Measurements from ENCODE around the gene NUMBL.

Gene NUMBL

GRCh38 chr19:40704491-40705361, 14.3 kb upstream of the NUMBL start:
- no peaks in the 10 kb centered on the region for H3F3A ChIP-seq (ENCODE audit: insufficient read depth)
- no peak overlapping the region for H3K4me2 ChIP-seq (ENCODE audit: low read depth, low read length, poor library complexity, severe bottlenecking)
- H2AFZ ChIP-seq (ENCODE audit: low read depth, low read length, severe bottlenecking): no peak overlapping the region
- no peak overlapping the region for H3K9ac ChIP-seq (ENCODE audit: low read length)
- H3K79me2 ChIP-seq (ENCODE audit: insufficient read depth, low read length): no peaks in the 10 kb centered on the region
- no peaks in the 10 kb centered on the region; the same call in 1 of the 2 replicates for H3K36me3 ChIP-seq (ENCODE audit: low read length)
- H3K4me3 ChIP-seq (ENCODE audit: insufficient read depth, low read length, poor library complexity, severe bottlenecking): no peak overlapping the region
- no peaks in the 10 kb centered on the region for H4K20me1 ChIP-seq (ENCODE audit: low read depth, low read length)
- no peak overlapping the region for H3K27ac ChIP-seq (ENCODE audit: low read depth, low read length)
- no peaks in the 10 kb centered on the region for H3K27me3 ChIP-seq (ENCODE audit: low read length)
- no peaks in the 10 kb centered on the region for H3K9me3 ChIP-seq (ENCODE audit: insufficient read depth, low read length)
- TF ChIP-seq CTCF (IDR thresholded peaks at IDR 0.05; ENCODE audit: insufficient read depth, low read length, poor library complexity, severe bottlenecking): no peak
- no peak for TF ChIP-seq EZH2phosphoT487 (conservative IDR thresholded peaks at IDR 0.05; ENCODE audit: low read length)
- no peaks in the 10 kb centered on the region for H3K9me2 ChIP-seq (replicated peaks; ENCODE audit: insufficient read depth, low read length)

GRCh38 chr19:40703029-40703755, 12.7 kb upstream of the NUMBL start:
- Histone ChIP-seq H3K4me3 (ENCODE audit: insufficient read depth, low read length, poor library complexity, severe bottlenecking) (no peak overlapping the region), H3F3A (ENCODE audit: insufficient read depth) (no peaks in the 10 kb centered on the region), H4K20me1 (ENCODE audit: low read depth, low read length) (no peaks in the 10 kb centered on the region), H3K27ac (ENCODE audit: low read depth, low read length) (no peak overlapping the region), H3K9ac (ENCODE audit: low read length) (no peak overlapping the region), H3K9me2 (replicated peaks; ENCODE audit: insufficient read depth, low read length) (no peaks in the 10 kb centered on the region), H3K4me2 (ENCODE audit: low read depth, low read length, poor library complexity, severe bottlenecking) (no peak overlapping the region), H3K27me3 (ENCODE audit: low read length) (no peaks in the 10 kb centered on the region), H3K79me2 (ENCODE audit: insufficient read depth, low read length) (no peaks in the 10 kb centered on the region), H3K36me3 (ENCODE audit: low read length) (no peaks in the 10 kb centered on the region), H2AFZ (ENCODE audit: low read depth, low read length, severe bottlenecking) (no peak overlapping the region), H3K9me3 (ENCODE audit: insufficient read depth, low read length) (no peaks in the 10 kb centered on the region)
- TF ChIP-seq CTCF (IDR thresholded peaks at IDR 0.05; ENCODE audit: insufficient read depth, low read length, poor library complexity, severe bottlenecking) (no peak), EZH2phosphoT487 (conservative IDR thresholded peaks at IDR 0.05; ENCODE audit: low read length) (no peak)

GRCh38 chr19:40702337-40703012, 12.0 kb upstream of the NUMBL start:
- H3K4me3 ChIP-seq (ENCODE audit: insufficient read depth, low read length, poor library complexity, severe bottlenecking): no peak overlapping the region
- no peak overlapping the region for H3K9ac ChIP-seq (ENCODE audit: low read length)
- H3K9me3 ChIP-seq (ENCODE audit: insufficient read depth, low read length): no peaks in the 10 kb centered on the region
- no peaks in the 10 kb centered on the region for H3K9me2 ChIP-seq (replicated peaks; ENCODE audit: insufficient read depth, low read length)
- no peaks in the 10 kb centered on the region for H4K20me1 ChIP-seq (ENCODE audit: low read depth, low read length)
- H3F3A ChIP-seq (ENCODE audit: insufficient read depth): no peaks in the 10 kb centered on the region
- no peak overlapping the region for H3K27ac ChIP-seq (ENCODE audit: low read depth, low read length)
- H3K27me3 ChIP-seq (ENCODE audit: low read length): no peaks in the 10 kb centered on the region
- H3K36me3 ChIP-seq (ENCODE audit: low read length): no peaks in the 10 kb centered on the region
- H3K4me2 ChIP-seq (ENCODE audit: low read depth, low read length, poor library complexity, severe bottlenecking): no peak overlapping the region
- TF ChIP-seq EZH2phosphoT487 (conservative IDR thresholded peaks at IDR 0.05; ENCODE audit: low read length) (no peak), CTCF (IDR thresholded peaks at IDR 0.05; ENCODE audit: insufficient read depth, low read length, poor library complexity, severe bottlenecking) (no peak)
- no peak overlapping the region for H2AFZ ChIP-seq (ENCODE audit: low read depth, low read length, severe bottlenecking)
- no peaks in the 10 kb centered on the region for H3K79me2 ChIP-seq (ENCODE audit: insufficient read depth, low read length)

All from SU-DHL-6 (cell line).